Endodermal cell (in vitro differentiated cells): ENCODE measurements around the gene SRD5A3. TPM values are rescaled to one million over a fixed set of nuclear protein-coding genes. Genes with fewer than 3 reads are reported as not detected.
"Not testable (repeated sequence)": the region's sequence is repeated elsewhere in the genome, so short reads cannot be mapped to it uniquely, and the experiment has no call there.

Experiments used
- DNase-seq: peaks from one replicate; pipeline ENCODE4 v3.0.0-alpha.2; 2017
- H3K27ac ChIP-seq: 2 replicates; pipeline ENCODE4 v1.5.1; 2013; ENCODE audit warnings: mild to moderate bottlenecking, low read depth, low read length, moderate library complexity
- H3K27me3 ChIP-seq: 2 replicates; pipeline ENCODE4 v1.6.1; 2013; ENCODE audit warnings: mild to moderate bottlenecking, low read length, moderate library complexity; ENCODE audit not compliant: insufficient read depth, control insufficient read depth, poor library complexity, severe bottlenecking
- H3K36me3 ChIP-seq: 2 replicates; pipeline ENCODE4 v1.7.0; 2013; ENCODE audit warnings: mild to moderate bottlenecking, low read length, moderate library complexity; ENCODE audit not compliant: control insufficient read depth, insufficient read depth
- H3K4me1 ChIP-seq: one replicate; pipeline ENCODE4 v1.7.0; 2013; ENCODE audit warnings: low read length; ENCODE audit not compliant: control insufficient read depth, insufficient read depth
- H3K4me3 ChIP-seq: 2 replicates; pipeline ENCODE4 v1.5.1; 2013; ENCODE audit warnings: mild to moderate bottlenecking, low read length, moderate library complexity
- H3K9ac ChIP-seq: 2 replicates; pipeline ENCODE4 v1.6.1; 2013; ENCODE audit warnings: mild to moderate bottlenecking, low read length, moderate library complexity; ENCODE audit not compliant: poor library complexity, severe bottlenecking; ENCODE audit errors: extremely low read depth
- H3K9me3 ChIP-seq: 2 replicates; pipeline ENCODE4 v1.6.1; 2013; ENCODE audit warnings: mild to moderate bottlenecking, low read length, moderate library complexity; ENCODE audit not compliant: control insufficient read depth
- H3K27ac Mint-ChIP-seq: 2 replicates; pipeline ENCODE4 v1.8.0; 2020; ENCODE audit warnings: mixed read lengths
- H3K27me3 Mint-ChIP-seq: 2 replicates; pipeline ENCODE4 v1.8.0; 2021; ENCODE audit warnings: mild to moderate bottlenecking, mixed read lengths; ENCODE audit not compliant: insufficient read depth
- H3K36me3 Mint-ChIP-seq: 2 replicates; pipeline ENCODE4 v1.8.0; 2020; ENCODE audit warnings: low read depth, mixed read lengths
- H3K4me1 Mint-ChIP-seq: 2 replicates; pipeline ENCODE4 v1.8.0; 2020; ENCODE audit warnings: mixed read lengths
- H3K4me3 Mint-ChIP-seq: 2 replicates; pipeline ENCODE4 v1.8.0; 2020; ENCODE audit warnings: mild to moderate bottlenecking, moderate library complexity, mixed read lengths
- H3K9me3 Mint-ChIP-seq: 2 replicates; pipeline ENCODE4 v1.8.0; 2020; ENCODE audit warnings: mild to moderate bottlenecking, mixed read lengths
- CTCF ChIP-seq: fragments of 200-600 bp; sonication (generic); conservative IDR thresholded peaks from 2 replicates; pipeline ENCODE4 v1.5.0; 2021; ENCODE audit warnings: antibody characterized with exemption, mild to moderate bottlenecking
- WGBS, 2 experiments: methylation state at CpG; one replicate each; pipeline versions ENCODE4 v1.1.5 to v1.1.7; 2013; ENCODE audit warnings: missing lambda C conversion rate in 2 of 2, mixed read lengths in 1 of 2; ENCODE audit not compliant: insufficient coverage in 1 of 2, insufficient read length in 1 of 2; 5-methylcytosine and 5-hydroxymethylcytosine counted together
- total RNA-seq, 2 donors: library from RNA; stranded (reverse); fragmentation: NEBNext Ultra II Directional in 1 of 2; extraction: Animal tissue kit (Norgen Biotek cat#: 25700) in 1 of 2; gene quantifications; 2 replicates in 1 of 2; 3 replicates in 1 of 2; pipeline ENCODE4 v1.2.1, GENCODE V29; 2021

The SRD5A3 gene
- total RNA-seq, 2 donors from 2014 or later, result 34.5 to 37.1 TPM

- no peaks in the 10 kb centered on the region for H3K27me3 Mint-ChIP-seq
- TF ChIP-seq CTCF, result no peak
- WGBS, 2 experiments, result 87 to 92% methylated on average over 2 of the region's 2 CpGs
- Histone ChIP-seq H3K27me3 (no peaks in the 10 kb centered on the region), H3K4me1 (no peaks in the 10 kb centered on the region), H3K27ac (no peak overlapping the region), H3K36me3 (peaks cover 3% of the 10 kb centered on the region), H3K9me3 (no peaks in the 10 kb centered on the region), H3K4me3 (no peak overlapping the region), H3K9ac (no peak overlapping the region)
- peaks cover 30% of the 10 kb centered on the region for H3K36me3 Mint-ChIP-seq
- H3K9me3 Mint-ChIP-seq, result peaks cover 4% of the 10 kb centered on the region
- peaks cover 7% of the 10 kb centered on the region for H3K4me1 Mint-ChIP-seq
- DNase-seq, result no peak
- H3K27ac Mint-ChIP-seq, result no peak overlapping the region
- H3K4me3 Mint-ChIP-seq, result no peak overlapping the region
These were observed 12.6 kb downstream of the SRD5A3 start for GRCh38 chr4:55358668-55359067.

DNA sequence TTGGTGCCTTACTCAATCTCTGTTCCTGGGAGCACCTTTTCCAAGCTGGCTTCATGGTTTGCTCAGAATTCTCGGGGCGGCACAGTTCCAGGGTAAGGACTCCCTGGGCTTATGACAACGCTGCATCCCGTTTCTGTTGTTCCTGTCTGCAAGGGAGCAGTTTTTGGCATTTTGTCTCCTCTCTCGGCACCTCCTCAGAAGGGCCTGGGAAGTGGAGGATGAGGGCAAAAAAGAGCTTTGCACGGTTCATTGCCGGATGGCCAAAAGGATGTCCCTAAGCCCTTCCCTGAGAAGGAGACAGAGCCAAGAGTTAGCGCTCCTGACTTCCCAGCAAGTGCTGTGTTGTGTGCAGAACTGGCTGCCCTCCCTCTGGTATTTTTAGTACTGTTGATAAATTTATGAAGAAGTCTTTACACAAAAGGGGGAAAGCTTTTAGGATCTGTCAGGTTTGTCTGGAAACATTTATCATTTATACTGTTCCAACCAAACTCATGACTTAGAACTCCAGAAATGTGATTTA is 13.4 kb downstream of the SRD5A3 start:
- WGBS, 2 experiments, result 90 to 96% methylated on average over 7 to 8 of the region's 8 CpGs
- TF ChIP-seq CTCF, result no peak
- H3K4me3 Mint-ChIP-seq, result no peak overlapping the region
- no peak overlapping the region for H3K4me3 ChIP-seq
- no peak overlapping the region for H3K27ac ChIP-seq
- peaks cover 4% of the 10 kb centered on the region for H3K36me3 ChIP-seq
- no peaks in the 10 kb centered on the region for H3K9me3 ChIP-seq
- H3K27me3 Mint-ChIP-seq, result no peaks in the 10 kb centered on the region
- peaks cover under 1% of the 10 kb centered on the region for H3K9me3 Mint-ChIP-seq
- H3K9ac ChIP-seq, result no peak overlapping the region
- no peaks in the 10 kb centered on the region for H3K27me3 ChIP-seq
- DNase-seq, result no peak
- peaks cover 7% of the 10 kb centered on the region for H3K4me1 Mint-ChIP-seq
- peaks cover 31% of the 10 kb centered on the region for H3K36me3 Mint-ChIP-seq
- H3K4me1 ChIP-seq, result no peaks in the 10 kb centered on the region
- no peak overlapping the region for H3K27ac Mint-ChIP-seq

GRCh38 chr4:55362938-55363337 is 16.9 kb downstream of the SRD5A3 start:
- not testable (repeated sequence) for H3K9me3 Mint-ChIP-seq, H3K27me3 Mint-ChIP-seq, H3K4me3 Mint-ChIP-seq, H3K27ac ChIP-seq, DNase-seq, H3K9me3 ChIP-seq, H3K4me3 ChIP-seq, H3K36me3 ChIP-seq, H3K27ac Mint-ChIP-seq, H3K27me3 ChIP-seq, H3K9ac ChIP-seq
- WGBS, 2 experiments, result 95 to 100% methylated on average over 6 to 9 of the region's 9 CpGs
- Mint-ChIP-seq H3K4me1 (peaks cover 28% of the 10 kb centered on the region), H3K36me3 (peaks cover 39% of the 10 kb centered on the region)
- H3K4me1 ChIP-seq, result peaks cover 13% of the 10 kb centered on the region
